Activated CD4-positive, alpha-beta memory T cell treated with anti-CD3 and anti-CD28 coated beads for 36 hours (primary cell): ENCODE measurements around the gene NAP1L5. TPM values are rescaled to one million over a fixed set of nuclear protein-coding genes. Genes with fewer than 3 reads are reported as not detected.

Experiments
- CTCF ChIA-PET: fragments of 350-600 bp; sonication (Branson Sonifier 250); formaldehyde crosslinking; loops from one replicate; lab custom pipeline; 2021; ENCODE audit warnings: antibody characterized with exemption, inconsistent platforms; lab: Charles Lee
- POLR2A ChIA-PET: fragments of 350-600 bp; sonication (Branson Sonifier 250); formaldehyde crosslinking; loops from one replicate; lab custom pipeline; 2021; ENCODE audit warnings: antibody characterized with exemption; lab: Charles Lee
- DNase-seq: peaks from one replicate; pipeline ENCODE4 v3.0.0-alpha.2; 2020
- H3K27ac Mint-ChIP-seq: one replicate; pipeline ENCODE4 v1.8.0; 2021; ENCODE audit warnings: mixed read lengths
- H3K27me3 Mint-ChIP-seq: one replicate; pipeline ENCODE4 v1.8.0; 2021; ENCODE audit warnings: mixed read lengths
- H3K36me3 Mint-ChIP-seq: one replicate; pipeline ENCODE4 v1.8.0; 2021; ENCODE audit warnings: mixed read lengths
- H3K4me1 Mint-ChIP-seq: one replicate; pipeline ENCODE4 v1.8.0; 2021; ENCODE audit warnings: low read depth, mixed read lengths
- H3K4me3 Mint-ChIP-seq: one replicate; pipeline ENCODE4 v1.8.0; 2021; ENCODE audit warnings: mild to moderate bottlenecking, mixed read lengths
- H3K9me3 Mint-ChIP-seq: one replicate; pipeline ENCODE4 v1.8.0; 2021; ENCODE audit warnings: mixed read lengths
- intact Hi-C: fragments of 100-400 bp; cut with micrococcal nuclease; formaldehyde crosslinking; loops from one replicate; pipeline ENCODE4 v1.15.1; 2023
- total RNA-seq, 2 experiments: library from RNA; stranded (reverse); gene quantifications; one replicate each; pipeline ENCODE4 v1.2.3, GENCODE V29; 2021

The NAP1L5 gene
- total RNA-seq, 2 experiments from 2014 or later: 3.7 to 4.8 TPM

GRCh38 chr4:88696630-88697029 is 999 bp downstream of the NAP1L5 start:
- ChIA-PET CTCF (interaction anchor here (0.7 to 1.3 kb wide), 3 partner anchors 13 to 655 kb away, joined by 3 to 5 read pairs (median 3); no protein-coding TSS in a partner anchor), POLR2A (no interaction called here)
- no peaks in the 10 kb centered on the region for H3K27me3 Mint-ChIP-seq
- H3K4me1 Mint-ChIP-seq: peaks cover 12% of the 10 kb centered on the region
- no peak overlapping the region for H3K27ac Mint-ChIP-seq
- H3K4me3 Mint-ChIP-seq: peak overlapping the region; percentile 81
- intact Hi-C loops: loop anchor here (5.0 kb wide), 1 partner anchor 104 kb away; the partner anchor contains the start of gene HERC3
- H3K9me3 Mint-ChIP-seq: no peaks in the 10 kb centered on the region
- peaks cover 9% of the 10 kb centered on the region for H3K36me3 Mint-ChIP-seq
- DNase-seq: no peak

- H3K4me1 Mint-ChIP-seq: peaks cover 10% of the 10 kb centered on the region
- H3K4me3 Mint-ChIP-seq: no peak overlapping the region
- H3K27ac Mint-ChIP-seq: no peak overlapping the region
- intact Hi-C loops: no loop called here
- H3K27me3 Mint-ChIP-seq: no peaks in the 10 kb centered on the region
- ChIA-PET POLR2A (no interaction called here), CTCF (no interaction called here)
- peaks cover 11% of the 10 kb centered on the region for H3K36me3 Mint-ChIP-seq
- no peaks in the 10 kb centered on the region for H3K9me3 Mint-ChIP-seq
- DNase-seq: no peak
Observed at GRCh38 chr4:88693792-88694191, 3.8 kb downstream of the NAP1L5 start.

- no peaks in the 10 kb centered on the region for H3K9me3 Mint-ChIP-seq
- ChIA-PET CTCF (interaction anchor here (1.1 kb wide), 1 partner anchor 17 kb away, joined by 3 read pairs; no protein-coding TSS in a partner anchor), POLR2A (no interaction called here)
- H3K27me3 Mint-ChIP-seq: no peaks in the 10 kb centered on the region
- H3K4me1 Mint-ChIP-seq: no peaks in the 10 kb centered on the region
- intact Hi-C loops: no loop called here
- peaks cover 17% of the 10 kb centered on the region for H3K36me3 Mint-ChIP-seq
- no peak for DNase-seq
- H3K27ac Mint-ChIP-seq: no peak overlapping the region
- no peak overlapping the region for H3K4me3 Mint-ChIP-seq
Observed at GRCh38 chr4:88690355-88690754, 7.3 kb downstream of the NAP1L5 start.

GRCh38 chr4:88681209-88681608 is 16.4 kb downstream of the NAP1L5 start:
- Mint-ChIP-seq H3K4me3 (no peak overlapping the region), H3K9me3 (no peaks in the 10 kb centered on the region), H3K27me3 (no peaks in the 10 kb centered on the region), H3K36me3 (peaks cover 43% of the 10 kb centered on the region), H3K27ac (no peak overlapping the region), H3K4me1 (no peaks in the 10 kb centered on the region)
- ChIA-PET CTCF (interaction anchor here (0.7 to 1.2 kb wide), 2 partner anchors 19 to 343 kb away, joined by 3 read pairs; no protein-coding TSS in a partner anchor), POLR2A (no interaction called here)
- DNase-seq: no peak
- intact Hi-C loops: no loop called here

- intact Hi-C loops: no loop called here
- ChIA-PET POLR2A (no interaction called here), CTCF (no interaction called here)
- H3K9me3 Mint-ChIP-seq: no peaks in the 10 kb centered on the region
- no peak overlapping the region for H3K27ac Mint-ChIP-seq
- no peaks in the 10 kb centered on the region for H3K27me3 Mint-ChIP-seq
- peaks cover 6% of the 10 kb centered on the region for H3K4me1 Mint-ChIP-seq
- H3K4me3 Mint-ChIP-seq: no peak overlapping the region
- no peak for DNase-seq
- peaks cover 22% of the 10 kb centered on the region for H3K36me3 Mint-ChIP-seq
Observed at GRCh38 chr4:88675543-88675942, 22.1 kb downstream of the NAP1L5 start.

- CTCF ChIA-PET: no interaction called here
- H3K4me3 Mint-ChIP-seq: no peak overlapping the region
Observed at GRCh38 chr4:88674979-88675378, 22.6 kb downstream of the NAP1L5 start.

GRCh38 chr4:88674565-88674964 is 23.1 kb downstream of the NAP1L5 start:
- H3K36me3 Mint-ChIP-seq: peaks cover 17% of the 10 kb centered on the region
- H3K27ac Mint-ChIP-seq: no peak overlapping the region

More at GRCh38 chr4:88674979-88675378, 22.6 kb downstream of the NAP1L5 start:
- no peak for DNase-seq
- POLR2A ChIA-PET: no interaction called here
- no peaks in the 10 kb centered on the region for H3K9me3 Mint-ChIP-seq
- H3K27ac Mint-ChIP-seq: no peak overlapping the region
- peaks cover 6% of the 10 kb centered on the region for H3K4me1 Mint-ChIP-seq
- H3K36me3 Mint-ChIP-seq: peaks cover 21% of the 10 kb centered on the region
- no peaks in the 10 kb centered on the region for H3K27me3 Mint-ChIP-seq
- intact Hi-C loops: loop anchor here (1.0 kb wide), 1 partner anchor 349 kb away; no protein-coding TSS in a partner anchor

GRCh38 chr4:88673886-88674285 is 23.7 kb downstream of the NAP1L5 start:
- Mint-ChIP-seq H3K4me3 (no peak overlapping the region), H3K36me3 (peaks cover 17% of the 10 kb centered on the region), H3K9me3 (no peaks in the 10 kb centered on the region), H3K27ac (no peak overlapping the region), H3K27me3 (no peaks in the 10 kb centered on the region), H3K4me1 (peaks cover 6% of the 10 kb centered on the region)
- intact Hi-C loops: loop anchor here (1.0 to 2.0 kb wide), 2 partner anchors 119 to 350 kb away; no protein-coding TSS in a partner anchor
- DNase-seq: no peak
- ChIA-PET POLR2A (interaction anchor here (0.6 kb wide), 1 partner anchor 46 kb away, joined by 3 read pairs; no protein-coding TSS in a partner anchor), CTCF (interaction anchor here (0.8 to 1.5 kb wide), 9 partner anchors 22 to 353 kb away, joined by 3 to 6 read pairs (median 3); no protein-coding TSS in a partner anchor)

More at GRCh38 chr4:88674565-88674964, 23.1 kb downstream of the NAP1L5 start:
- ChIA-PET POLR2A (interaction anchor here (0.6 kb wide), 1 partner anchor 47 kb away, joined by 3 read pairs; no protein-coding TSS in a partner anchor), CTCF (no interaction called here)
- intact Hi-C loops: loop anchor here (1.0 kb wide), 1 partner anchor 350 kb away; no protein-coding TSS in a partner anchor
- H3K9me3 Mint-ChIP-seq: no peaks in the 10 kb centered on the region
- H3K4me3 Mint-ChIP-seq: no peak overlapping the region
- H3K4me1 Mint-ChIP-seq: peaks cover 6% of the 10 kb centered on the region
- H3K27me3 Mint-ChIP-seq: no peaks in the 10 kb centered on the region
- DNase-seq: no peak

GRCh38 chr4:88672987-88673386 is 24.6 kb downstream of the NAP1L5 start:
- Mint-ChIP-seq H3K36me3 (peaks cover 9% of the 10 kb centered on the region), H3K4me1 (peaks cover 6% of the 10 kb centered on the region), H3K9me3 (no peaks in the 10 kb centered on the region), H3K27ac (no peak overlapping the region), H3K4me3 (no peak overlapping the region), H3K27me3 (no peaks in the 10 kb centered on the region)
- intact Hi-C loops: loop anchor here (2.0 kb wide), 1 partner anchor 120 kb away; no protein-coding TSS in a partner anchor
- ChIA-PET CTCF (interaction anchor here (0.8 to 1.5 kb wide), 14 partner anchors 10 to 439 kb away, joined by 3 to 6 read pairs (median 3); no protein-coding TSS in a partner anchor), POLR2A (no interaction called here)
- peak; percentile 39 for DNase-seq

- no peak overlapping the region for H3K27ac Mint-ChIP-seq
- H3K9me3 Mint-ChIP-seq: no peaks in the 10 kb centered on the region
- no peak for DNase-seq
- no peaks in the 10 kb centered on the region for H3K27me3 Mint-ChIP-seq
- H3K36me3 Mint-ChIP-seq: peaks cover 8% of the 10 kb centered on the region
- intact Hi-C loops: no loop called here
- CTCF ChIA-PET: interaction anchor here (2.9 to 3.7 kb wide), 2 partner anchors 122 to 131 kb away, joined by 17 to 34 read pairs; no protein-coding TSS in a partner anchor
- H3K4me3 Mint-ChIP-seq: no peak overlapping the region
- peaks cover 2% of the 10 kb centered on the region for H3K4me1 Mint-ChIP-seq
- POLR2A ChIA-PET: no interaction called here
Observed at GRCh38 chr4:88661739-88662138, 35.9 kb downstream of the NAP1L5 start.

GRCh38 chr4:88660446-88661294 is 37.0 kb downstream of the NAP1L5 start:
- Mint-ChIP-seq H3K27me3 (no peaks in the 10 kb centered on the region), H3K9me3 (no peaks in the 10 kb centered on the region), H3K27ac (no peak overlapping the region), H3K36me3 (peaks cover 9% of the 10 kb centered on the region), H3K4me1 (peaks cover 2% of the 10 kb centered on the region), H3K4me3 (no peak overlapping the region)
- intact Hi-C loops: no loop called here
- ChIA-PET CTCF (interaction anchor here (1.5 to 3.7 kb wide), 3 partner anchors 10 to 130 kb away, joined by 5 to 34 read pairs (median 17); no protein-coding TSS in a partner anchor), POLR2A (no interaction called here)
- DNase-seq: no peak

- H3K4me3 Mint-ChIP-seq: no peak overlapping the region
- H3K9me3 Mint-ChIP-seq: no peaks in the 10 kb centered on the region
- CTCF ChIA-PET: interaction anchor here (1.0 to 2.9 kb wide), 16 partner anchors 8 to 441 kb away, joined by 3 to 65 read pairs (median 4); partner anchors contain the start of gene PYURF
- POLR2A ChIA-PET: no interaction called here
- H3K36me3 Mint-ChIP-seq: peaks cover 17% of the 10 kb centered on the region
- intact Hi-C loops: loop anchor here (1.0 to 2.0 kb wide), 3 partner anchors 67 to 133 kb away; partner anchors contain the start of gene HERC3
- no peak for DNase-seq
- no peak overlapping the region for H3K27ac Mint-ChIP-seq
- H3K27me3 Mint-ChIP-seq: no peaks in the 10 kb centered on the region
- peaks cover 2% of the 10 kb centered on the region for H3K4me1 Mint-ChIP-seq
Observed at GRCh38 chr4:88659890-88660208, 37.8 kb downstream of the NAP1L5 start.
